Neuronal stem cell (in vitro differentiated cells): ENCODE measurements around the gene COL2A1.
A peak's percentile ranks its signal among the peaks of the same experiment; 100 is the strongest.

Experiments
- DNase-seq: peaks from one replicate; pipeline ENCODE4 v3.0.0-alpha.2; 2013; ENCODE audit warnings: low spot score
- H2AFZ ChIP-seq: one replicate; pipeline ENCODE4 v1.6.1; 2013; ENCODE audit warnings: mild to moderate bottlenecking, low read length, inconsistent platforms
- H2AK5ac ChIP-seq: 2 replicates; pipeline ENCODE4 v1.6.1; 2013; ENCODE audit warnings: low read depth, mild to moderate bottlenecking, inconsistent platforms, low read length, moderate library complexity, mixed read lengths
- H2BK120ac ChIP-seq: 2 replicates; pipeline ENCODE4 v1.6.1; 2013; ENCODE audit warnings: low read depth, mild to moderate bottlenecking, inconsistent platforms, low read length, moderate library complexity, mixed read lengths
- H2BK12ac ChIP-seq: one replicate; pipeline ENCODE4 v1.6.1; 2013; ENCODE audit warnings: low read length, inconsistent platforms
- H2BK15ac ChIP-seq: 2 replicates; pipeline ENCODE4 v1.6.1; 2013; ENCODE audit warnings: mild to moderate bottlenecking, low read length, inconsistent platforms, mixed read lengths
- H2BK5ac ChIP-seq: one replicate; pipeline ENCODE4 v1.6.1; 2013; ENCODE audit warnings: inconsistent platforms, mild to moderate bottlenecking, low read length, moderate library complexity
- H3K14ac ChIP-seq: one replicate; pipeline ENCODE4 v1.6.1; 2013; ENCODE audit warnings: low read length, inconsistent platforms
- H3K18ac ChIP-seq: 2 replicates; pipeline ENCODE4 v1.6.1; 2013; ENCODE audit warnings: low read length, inconsistent platforms
- H3K23ac ChIP-seq: 2 replicates; pipeline ENCODE4 v1.6.1; 2013; ENCODE audit warnings: low read depth, mild to moderate bottlenecking, mixed read lengths, low read length, inconsistent platforms; ENCODE audit not compliant: poor library complexity
- H3K27ac ChIP-seq: replicated peaks from 3 replicates; pipeline ENCODE4 v1.5.1; 2013; ENCODE audit warnings: low read length, inconsistent platforms
- H3K27me3 ChIP-seq, 3 experiments: 2 replicates each; pipeline ENCODE4 v1.6.1; 2013; ENCODE audit warnings: low read length in 3 of 3, mild to moderate bottlenecking in 2 of 3, inconsistent platforms in 1 of 3, low read depth in 1 of 3, mixed read lengths in 1 of 3, moderate library complexity in 1 of 3; ENCODE audit not compliant: control insufficient read depth in 3 of 3, insufficient read depth in 3 of 3
- H3K36me3 ChIP-seq, 2 donors: replicated peaks in 1 of 2; 2 replicates each; pipeline ENCODE4 v1.6.1; 2013; ENCODE audit warnings: low read length in 2 of 2; ENCODE audit not compliant: control insufficient read depth in 2 of 2, insufficient read depth in 2 of 2
- H3K4ac ChIP-seq: 2 replicates; pipeline ENCODE4 v1.6.1; 2013; ENCODE audit warnings: inconsistent platforms, mild to moderate bottlenecking, low read length, moderate library complexity
- H3K4me1 ChIP-seq, 2 donors: 1 replicate in 1 of 2; 2 replicates in 1 of 2; pipeline ENCODE4 v1.6.1; 2013; ENCODE audit warnings: low read length in 2 of 2, low read depth in 1 of 2; ENCODE audit not compliant: control insufficient read depth in 2 of 2, insufficient read depth in 1 of 2
- H3K4me2 ChIP-seq: one replicate; pipeline ENCODE4 v1.6.1; 2013; ENCODE audit warnings: mild to moderate bottlenecking, low read length, inconsistent platforms; ENCODE audit not compliant: insufficient read depth, poor library complexity, severe bottlenecking
- H3K4me3 ChIP-seq, 2 donors: 2 replicates each; pipeline ENCODE4 v1.5.1; 2013; ENCODE audit warnings: low read length in 2 of 2, mild to moderate bottlenecking in 2 of 2, inconsistent platforms in 1 of 2, moderate library complexity in 1 of 2
- H3K79me1 ChIP-seq: one replicate; pipeline ENCODE4 v1.6.1; 2013; ENCODE audit warnings: low read depth, mild to moderate bottlenecking, inconsistent platforms, low read length, moderate library complexity
- H3K9ac ChIP-seq: one replicate; pipeline ENCODE4 v1.6.1; 2013; ENCODE audit warnings: mild to moderate bottlenecking, low read depth, low read length, inconsistent platforms; ENCODE audit not compliant: poor library complexity
- H3K9me3 ChIP-seq, 2 donors: replicated peaks in 1 of 2; 2 replicates each; pipeline versions ENCODE3 to v1.6.1; 2013; ENCODE audit warnings: low read length in 2 of 2, mild to moderate bottlenecking in 2 of 2, inconsistent platforms in 1 of 2, low read depth in 1 of 2, mixed read lengths in 1 of 2, moderate library complexity in 1 of 2; ENCODE audit not compliant: control insufficient read depth in 2 of 2, insufficient read depth in 1 of 2
- H4K8ac ChIP-seq: one replicate; pipeline ENCODE4 v1.6.1; 2013; ENCODE audit warnings: low read depth, mild to moderate bottlenecking, inconsistent platforms, low read length, moderate library complexity
- H4K91ac ChIP-seq: one replicate; pipeline ENCODE4 v1.6.1; 2013; ENCODE audit warnings: low read length, low read depth, mild to moderate bottlenecking, inconsistent platforms; ENCODE audit not compliant: poor library complexity
- WGBS, 2 donors: extraction: QIAGEN DNeasy Blood & Tissue Kit; methylation state at CpG; one replicate each; pipeline ENCODE4 v1.1.7; 2013; ENCODE audit warnings: missing lambda C conversion rate in 2 of 2, mixed read lengths in 1 of 2; ENCODE audit not compliant: insufficient read length in 2 of 2, insufficient replicate concordance in 1 of 2; ENCODE audit errors: extremely low coverage in 2 of 2; 5-methylcytosine and 5-hydroxymethylcytosine counted together

The COL2A1 gene

DNA sequence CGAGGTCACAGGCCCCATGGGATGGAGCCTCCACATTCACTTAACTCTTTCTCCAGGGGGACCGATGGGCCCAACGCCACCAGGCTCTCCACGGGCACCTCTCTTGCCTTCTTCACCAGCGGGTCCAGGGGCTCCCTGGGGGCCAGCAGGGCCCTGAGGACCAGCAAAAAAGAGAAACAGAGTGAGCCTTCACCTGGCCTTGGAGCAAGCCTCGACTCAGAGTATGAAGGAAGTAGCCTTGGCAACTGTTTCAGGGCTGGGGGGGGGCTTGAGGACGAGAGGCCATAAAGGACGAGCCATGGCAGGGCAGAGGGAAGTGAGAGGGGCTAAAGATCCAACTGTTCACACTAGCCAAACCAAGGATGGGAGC, 18.0 kb downstream of the COL2A1 start:
- no peak overlapping the region for H3K23ac ChIP-seq

DNA sequence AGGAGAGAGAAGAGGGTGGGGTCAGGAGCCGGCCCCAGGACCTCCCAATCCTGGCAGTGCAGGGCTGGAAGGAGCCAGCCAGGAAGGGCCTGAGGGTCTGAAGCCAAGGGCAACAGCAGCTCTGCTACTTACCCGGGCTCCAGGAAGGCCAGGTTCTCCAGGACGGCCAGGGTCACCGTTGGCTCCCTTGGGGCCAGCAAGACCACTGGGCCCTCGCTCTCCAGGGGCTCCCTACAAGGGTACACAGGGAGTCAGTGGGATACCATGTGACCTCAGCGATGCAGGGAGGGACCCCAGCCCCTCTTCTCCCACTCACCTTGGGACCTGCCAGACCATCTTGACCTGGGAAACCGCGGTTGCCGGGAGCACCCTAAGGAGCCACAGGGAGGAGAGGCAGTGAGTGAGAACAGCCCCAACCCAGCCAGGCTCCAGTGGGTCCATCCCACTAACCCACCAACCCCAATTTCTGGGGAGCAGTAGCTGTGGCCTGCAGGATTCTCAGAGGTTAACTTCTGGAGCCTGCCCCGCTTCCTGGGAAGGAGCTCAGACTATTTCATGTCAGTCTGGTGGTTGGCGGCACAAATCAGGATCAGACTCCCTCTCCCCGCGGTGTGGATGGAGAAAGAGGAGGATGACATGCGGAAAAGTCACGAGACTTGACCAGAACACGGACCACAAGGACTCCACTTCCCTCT, 18.5 kb downstream of the COL2A1 start:
- Histone ChIP-seq H3K27ac (no peak overlapping the region), H3K23ac (no peak overlapping the region), H3K4me1 (peaks cover 18 to 26% of the 10 kb centered on the region in 2 donors), H3K79me1 (peaks cover 9% of the 10 kb centered on the region), H3K36me3 (peaks cover 91 to 96% of the 10 kb centered on the region in 2 donors), H3K9ac (no peak overlapping the region), H2BK12ac (no peak overlapping the region), H3K14ac (no peak overlapping the region), H2AK5ac (no peak overlapping the region), H3K18ac (peak overlapping the region; percentile 51), H3K4me2 (no peak overlapping the region), H2AFZ (no peak overlapping the region), H3K27me3 (no peaks in the 10 kb centered on the region), H2BK120ac (no peak overlapping the region), H3K9me3 (no peaks in the 10 kb centered on the region), H2BK15ac (no peak overlapping the region), H3K4me3 (peak overlapping the region in 1 of 2 donors; percentile 15), H4K8ac (no peak overlapping the region), H4K91ac (no peak overlapping the region), H2BK5ac (no peak overlapping the region), H3K4ac (no peak overlapping the region)
- no peak for DNase-seq
- no CpG with 5 or more reads among the region's 16 CpGs for WGBS, 2 donors

More for the DNA sequence above, 18.0 kb downstream of the COL2A1 start:
- Histone ChIP-seq H3K27ac (no peak overlapping the region), H3K36me3 (peaks cover 90 to 96% of the 10 kb centered on the region in 2 donors), H2AK5ac (no peak overlapping the region), H3K4me2 (no peak overlapping the region), H2BK15ac (no peak overlapping the region), H3K4me3 (no peak overlapping the region), H2AFZ (no peak overlapping the region), H4K91ac (no peak overlapping the region), H3K4ac (no peak overlapping the region), H3K9me3 (no peaks in the 10 kb centered on the region), H3K18ac (no peak overlapping the region), H2BK120ac (no peak overlapping the region), H2BK12ac (no peak overlapping the region), H3K27me3 (no peaks in the 10 kb centered on the region), H2BK5ac (no peak overlapping the region), H3K79me1 (peaks cover 6% of the 10 kb centered on the region), H3K9ac (no peak overlapping the region), H3K14ac (no peak overlapping the region), H4K8ac (no peak overlapping the region), H3K4me1 (peaks cover 18 to 30% of the 10 kb centered on the region in 2 donors)
- WGBS, 2 donors, result no CpG with 5 or more reads among the region's 8 CpGs
- no peak for DNase-seq

DNA sequence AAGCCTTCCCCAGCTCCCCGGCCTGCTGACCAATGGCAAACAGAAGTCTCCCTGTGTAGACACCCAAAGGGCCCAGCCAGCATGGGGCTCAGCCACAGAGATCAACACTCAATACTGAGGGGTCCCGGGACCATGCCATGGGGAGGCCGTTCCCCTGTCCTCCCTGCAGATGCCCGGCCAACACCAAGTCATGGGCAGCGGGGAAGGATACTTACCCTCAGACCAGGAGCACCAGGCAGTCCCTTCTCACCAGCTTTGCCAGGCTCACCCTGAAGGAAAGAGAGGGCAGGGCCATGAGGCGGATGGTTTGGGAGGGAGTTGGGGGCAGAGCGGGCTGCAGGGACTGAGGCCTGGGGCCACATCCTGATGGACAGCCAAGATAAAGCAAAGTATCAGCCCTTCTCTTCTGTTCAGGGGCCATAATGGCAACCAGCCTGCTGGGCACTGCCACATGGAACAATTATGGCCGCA, 19.9 kb downstream of the COL2A1 start:
- no peaks in the 10 kb centered on the region for H3K9me3 ChIP-seq
- no peak overlapping the region for H3K9ac ChIP-seq
- H3K14ac ChIP-seq, result no peak overlapping the region
- no peak overlapping the region for H2AK5ac ChIP-seq
- no peak overlapping the region for H3K4me3 ChIP-seq
- no CpG with 5 or more reads among the region's 8 CpGs for WGBS, 2 donors
- no peak overlapping the region for H3K18ac ChIP-seq
- no peak overlapping the region for H3K4me2 ChIP-seq
- H3K4me1 ChIP-seq, result peaks cover 16 to 18% of the 10 kb centered on the region in 2 donors
- no peak overlapping the region for H3K23ac ChIP-seq
- H3K79me1 ChIP-seq, result peaks cover 9% of the 10 kb centered on the region
- no peak overlapping the region for H4K8ac ChIP-seq
- no peaks in the 10 kb centered on the region for H3K27me3 ChIP-seq
- H2BK120ac ChIP-seq, result no peak overlapping the region
- H2AFZ ChIP-seq, result no peak overlapping the region
- no peak overlapping the region for H3K4ac ChIP-seq
- H4K91ac ChIP-seq, result no peak overlapping the region
- H3K27ac ChIP-seq, result no peak overlapping the region
- no peak for DNase-seq
- H2BK5ac ChIP-seq, result no peak overlapping the region
- H2BK12ac ChIP-seq, result no peak overlapping the region
- H2BK15ac ChIP-seq, result no peak overlapping the region
- H3K36me3 ChIP-seq, result peaks cover 91 to 97% of the 10 kb centered on the region in 2 donors

DNA sequence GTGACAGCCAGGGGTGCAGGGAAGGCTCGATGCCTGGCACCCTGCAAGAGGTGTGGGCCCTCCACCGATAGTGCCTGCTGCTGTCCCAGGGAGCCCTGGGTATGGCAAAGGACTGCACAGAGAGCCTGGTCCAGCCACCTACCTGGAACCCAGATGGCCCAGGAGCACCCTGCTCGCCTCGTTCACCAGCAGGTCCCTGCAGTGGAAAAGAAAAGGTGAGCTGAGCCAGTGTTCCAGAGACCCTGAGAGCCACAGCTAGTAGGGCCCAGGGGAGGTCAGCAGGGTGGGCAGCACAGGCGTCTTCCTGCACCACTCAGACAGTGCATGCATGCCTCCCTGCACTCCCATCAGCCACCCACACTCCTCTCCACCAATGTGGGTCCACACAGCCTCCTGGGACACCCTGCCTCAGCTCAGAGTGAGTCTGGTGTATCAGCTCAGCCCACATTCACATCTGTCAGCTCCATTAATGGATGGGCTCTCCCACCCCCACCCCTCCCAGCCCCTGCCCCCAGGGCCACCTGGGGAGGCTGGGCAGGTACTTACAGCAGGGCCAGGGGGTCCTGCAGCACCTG, 20.6 kb downstream of the COL2A1 start:
- Histone ChIP-seq H3K4me2 (no peak overlapping the region), H3K36me3 (peaks cover 93 to 97% of the 10 kb centered on the region in 2 donors), H3K9ac (no peak overlapping the region), H3K27me3 (no peaks in the 10 kb centered on the region), H3K18ac (no peak overlapping the region), H3K23ac (no peak overlapping the region), H2BK15ac (no peak overlapping the region), H3K27ac (no peak overlapping the region), H2AK5ac (peak overlapping the region; percentile 16), H3K79me1 (peaks cover 9% of the 10 kb centered on the region), H3K4ac (no peak overlapping the region), H2BK120ac (no peak overlapping the region), H3K9me3 (no peaks in the 10 kb centered on the region), H3K4me1 (peaks cover 8 to 10% of the 10 kb centered on the region in 2 donors), H2AFZ (no peak overlapping the region), H3K14ac (no peak overlapping the region), H3K4me3 (no peak overlapping the region), H2BK5ac (no peak overlapping the region), H4K91ac (no peak overlapping the region), H2BK12ac (no peak overlapping the region), H4K8ac (no peak overlapping the region)
- DNase-seq, result no peak
- no CpG with 5 or more reads among the region's 5 CpGs for WGBS, 2 donors
